HEK293 (cell line): Measurements from ENCODE around the gene SNRPF.
A peak's percentile ranks its signal among the peaks of the same experiment; 100 is the strongest.

Experiments used
- CTCF ChIA-PET: fragments of 350-600 bp; formaldehyde crosslinking; extraction: SDS; loops from one replicate; lab custom pipeline; 2021; ENCODE audit warnings: antibody characterized with exemption; lab: Yijun Ruan, JAX
- POLR2A ChIA-PET: fragments of 300-600 bp; formaldehyde crosslinking; extraction: SDS; loops from one replicate; lab custom pipeline; 2020; ENCODE audit warnings: antibody characterized with exemption, inconsistent platforms; lab: Yijun Ruan, JAX
- H3K27ac ChIP-seq: fragments of 200-500 bp; sonication (Bioruptor generic); 2 replicates; pipeline ENCODE4 v1.5.1; 2014; ENCODE audit warnings: low read depth, low read length, control low read depth, inconsistent platforms; ENCODE audit errors: extremely low read depth
- H3K36me3 ChIP-seq, 2 experiments: fragments of 200-500 bp in 1 of 2; sonication (Bioruptor generic) in 1 of 2; 1 replicate in 1 of 2; 2 replicates in 1 of 2; pipeline ENCODE4 v1.5.1; 2014 to 2017; ENCODE audit warnings: inconsistent platforms in 2 of 2, low read length in 2 of 2; ENCODE audit not compliant: control insufficient read depth in 2 of 2, insufficient read depth in 1 of 2
- H3K4me1 ChIP-seq: fragments of 200-500 bp; sonication (Bioruptor generic); 2 replicates; pipeline ENCODE4 v1.5.1; 2014; ENCODE audit warnings: mild to moderate bottlenecking, low read length, inconsistent platforms; ENCODE audit not compliant: control insufficient read depth, insufficient read depth
- H3K4me3 ChIP-seq: 2 replicates; pipeline ENCODE4 v1.5.1; 2011; ENCODE audit warnings: low read depth, mild to moderate bottlenecking, control low read depth, low read length, moderate library complexity
- H3K9me3 ChIP-seq: fragments of 200-500 bp; sonication (Bioruptor generic); 2 replicates; pipeline ENCODE4 v1.5.1; 2014; ENCODE audit warnings: low read depth, low read length, inconsistent platforms; ENCODE audit not compliant: control insufficient read depth, insufficient read depth
- GFI1B ChIP-seq: fragments of 450-650 bp; formaldehyde crosslinking; IDR thresholded peaks from 2 replicates; pipeline ENCODE4 v1.5.1; 2016; ENCODE audit warnings: missing biosample characterization, missing genetic modification characterization
- MEIS1 ChIP-seq: sonication (generic); formaldehyde crosslinking; IDR thresholded peaks from 2 replicates; pipeline ENCODE4 v1.8.1; 2022; ENCODE audit warnings: missing genetic modification reagents, mild to moderate bottlenecking, borderline replicate concordance
- PRDM10 ChIP-seq: fragments of 450-650 bp; formaldehyde crosslinking; IDR thresholded peaks from 2 replicates; pipeline ENCODE4 v1.5.1; 2016; ENCODE audit warnings: missing biosample characterization, missing genetic modification characterization
- RBAK ChIP-seq: fragments of 450-650 bp; formaldehyde crosslinking; IDR thresholded peaks from 2 replicates; pipeline ENCODE4 v1.5.1; 2016; ENCODE audit warnings: missing biosample characterization, missing genetic modification characterization
- SP7 ChIP-seq: fragments of 450-650 bp; formaldehyde crosslinking; IDR thresholded peaks from 2 replicates; pipeline ENCODE4 v1.5.1; 2016; ENCODE audit warnings: missing biosample characterization, missing genetic modification characterization
- ZBTB21 ChIP-seq: fragments of 450-650 bp; formaldehyde crosslinking; IDR thresholded peaks from 2 replicates; pipeline ENCODE4 v1.5.1; 2017; ENCODE audit warnings: missing biosample characterization, missing genetic modification characterization
- ZBTB7A ChIP-seq: fragments of 450-650 bp; formaldehyde crosslinking; IDR thresholded peaks from 2 replicates; pipeline ENCODE4 v1.5.1; 2016; ENCODE audit warnings: low read depth, missing biosample characterization, missing genetic modification characterization
- ZNF157 ChIP-seq: fragments of 450-650 bp; formaldehyde crosslinking; IDR thresholded peaks from 2 replicates; pipeline ENCODE4 v1.5.1; 2016; ENCODE audit warnings: missing biosample characterization, missing genetic modification characterization
- ZNF169 ChIP-seq: fragments of 450-650 bp; formaldehyde crosslinking; IDR thresholded peaks from 2 replicates; pipeline ENCODE4 v1.5.1; 2016; ENCODE audit warnings: missing biosample characterization, missing genetic modification characterization
- ZNF174 ChIP-seq: fragments of 450-650 bp; formaldehyde crosslinking; IDR thresholded peaks from 2 replicates; pipeline ENCODE4 v1.5.0; 2017; ENCODE audit warnings: missing biosample characterization, mild to moderate bottlenecking, missing genetic modification characterization
- ZNF175 ChIP-seq: fragments of 450-650 bp; formaldehyde crosslinking; IDR thresholded peaks from 2 replicates; pipeline ENCODE4 v1.5.1; 2016; ENCODE audit warnings: missing biosample characterization, missing genetic modification characterization
- ZNF404 ChIP-seq: fragments of 450-650 bp; formaldehyde crosslinking; IDR thresholded peaks from 2 replicates; pipeline ENCODE4 v1.5.1; 2017; ENCODE audit warnings: missing biosample characterization, missing genetic modification characterization
- ZNF501 ChIP-seq: fragments of 450-650 bp; formaldehyde crosslinking; IDR thresholded peaks from 2 replicates; pipeline ENCODE4 v1.5.1; 2016; ENCODE audit warnings: missing biosample characterization, missing genetic modification characterization
- ZNF560 ChIP-seq: fragments of 450-650 bp; formaldehyde crosslinking; IDR thresholded peaks from 2 replicates; pipeline ENCODE4 v1.5.1; 2017; ENCODE audit warnings: missing biosample characterization, missing genetic modification characterization, borderline replicate concordance
- ZNF596 ChIP-seq: fragments of 450-650 bp; IDR thresholded peaks from 2 replicates; pipeline ENCODE4 v1.5.0; 2018; ENCODE audit warnings: missing biosample characterization, mild to moderate bottlenecking, missing genetic modification characterization, moderate library complexity
- ZNF629 ChIP-seq: fragments of 450-650 bp; formaldehyde crosslinking; IDR thresholded peaks from 2 replicates; pipeline ENCODE4 v1.5.1; 2017; ENCODE audit warnings: missing biosample characterization, missing genetic modification characterization
- ZNF658 ChIP-seq: fragments of 450-650 bp; formaldehyde crosslinking; IDR thresholded peaks from 2 replicates; pipeline ENCODE4; 2016; ENCODE audit warnings: missing biosample characterization, missing genetic modification characterization
- ZNF664 ChIP-seq: fragments of 450-650 bp; formaldehyde crosslinking; IDR thresholded peaks from 2 replicates; pipeline ENCODE4 v1.5.1; 2016; ENCODE audit warnings: missing biosample characterization, missing genetic modification characterization
- ZNF837 ChIP-seq: fragments of 450-650 bp; formaldehyde crosslinking; IDR thresholded peaks from 2 replicates; pipeline ENCODE4 v1.5.1; 2016; ENCODE audit warnings: missing biosample characterization, missing genetic modification characterization
- ZNF843 ChIP-seq: fragments of 450-650 bp; formaldehyde crosslinking; IDR thresholded peaks from 2 replicates; pipeline ENCODE4 v1.5.1; 2016; ENCODE audit warnings: missing biosample characterization, missing genetic modification characterization
- ZXDB ChIP-seq: fragments of 450-650 bp; formaldehyde crosslinking; IDR thresholded peaks from 2 replicates; pipeline ENCODE4 v1.5.1; 2016; ENCODE audit warnings: missing biosample characterization, missing genetic modification characterization
- TF ChIP-seq, protein P1 (sequence below): fragments of 450-650 bp; IDR thresholded peaks from 2 replicates; pipeline ENCODE4 v1.5.1; 2018; ENCODE audit warnings: missing biosample characterization, mild to moderate bottlenecking, missing genetic modification characterization

Gene SNRPF

GRCh38 chr12:95870897-95871296 is 12.1 kb downstream of the SNRPF start:
- Histone ChIP-seq H3K27ac (no peak overlapping the region), H3K9me3 (no peaks in the 10 kb centered on the region), H3K36me3 (peaks cover 23 to 36% of the 10 kb centered on the region in 2 experiments), H3K4me3 (no peak overlapping the region), H3K4me1 (no peaks in the 10 kb centered on the region)
- POLR2A ChIA-PET = no interaction called here
- CTCF ChIA-PET = interaction anchor here (1.3 kb wide), 2 partner anchors 128 to 646 kb away, joined by 3 to 5 read pairs; no protein-coding TSS in a partner anchor
- TF ChIP-seq ZNF175 (tag by site-specific recombination) = no peak
- 0 out of 2 replicates have a peak, but pooled peaks have one; percentile 6 for TF ChIP-seq ZNF664

DNA sequence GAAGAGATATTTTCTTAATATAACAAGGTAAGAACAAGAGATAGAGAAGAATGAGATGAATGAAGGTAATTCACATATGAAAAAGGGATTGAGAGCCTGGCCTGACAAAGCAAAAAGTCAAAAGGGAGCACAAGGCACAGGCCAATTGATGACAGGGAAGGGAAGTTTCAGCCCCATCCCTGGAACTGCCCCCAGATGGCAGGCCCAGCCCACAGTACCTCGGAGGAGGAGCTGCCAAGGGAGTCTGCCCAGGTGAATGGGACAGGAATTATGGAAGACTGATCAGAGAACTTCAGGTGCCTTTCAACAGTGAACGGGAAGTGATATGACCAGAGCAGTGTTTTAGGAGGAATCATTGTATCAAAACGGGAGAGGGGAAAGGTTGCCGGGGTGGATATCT is 15.7 kb downstream of the SNRPF start:
- no peak overlapping the region for H3K4me3 ChIP-seq
- H3K4me1 ChIP-seq = no peaks in the 10 kb centered on the region
- TF ChIP-seq ZBTB7A (tag by site-specific recombination) (no peak), ZXDB (tag by site-specific recombination) (no peak), ZNF629 (no peak), ZNF596 (tag by site-specific recombination) (no peak), ZBTB21 (tag by site-specific recombination) (no peak), ZNF843 (tag by site-specific recombination) (no peak), GFI1B (tag by site-specific recombination) (no peak), ZNF501 (tag by site-specific recombination) (no peak), ZNF658 (no peak)
- TF ChIP-seq, protein P1, sequence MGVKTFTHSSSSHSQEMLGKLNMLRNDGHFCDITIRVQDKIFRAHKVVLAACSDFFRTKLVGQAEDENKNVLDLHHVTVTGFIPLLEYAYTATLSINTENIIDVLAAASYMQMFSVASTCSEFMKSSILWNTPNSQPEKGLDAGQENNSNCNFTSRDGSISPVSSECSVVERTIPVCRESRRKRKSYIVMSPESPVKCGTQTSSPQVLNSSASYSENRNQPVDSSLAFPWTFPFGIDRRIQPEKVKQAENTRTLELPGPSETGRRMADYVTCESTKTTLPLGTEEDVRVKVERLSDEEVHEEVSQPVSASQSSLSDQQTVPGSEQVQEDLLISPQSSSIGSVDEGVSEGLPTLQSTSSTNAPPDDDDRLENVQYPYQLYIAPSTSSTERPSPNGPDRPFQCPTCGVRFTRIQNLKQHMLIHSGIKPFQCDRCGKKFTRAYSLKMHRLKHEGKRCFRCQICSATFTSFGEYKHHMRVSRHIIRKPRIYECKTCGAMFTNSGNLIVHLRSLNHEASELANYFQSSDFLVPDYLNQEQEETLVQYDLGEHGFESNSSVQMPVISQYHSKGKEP (tag by site-specific recombination) = no peak
- CTCF ChIA-PET = no interaction called here
- H3K36me3 ChIP-seq = peaks cover 1 to 5% of the 10 kb centered on the region in 2 experiments
- H3K27ac ChIP-seq = no peak overlapping the region
- POLR2A ChIA-PET = no interaction called here
- H3K9me3 ChIP-seq = no peaks in the 10 kb centered on the region

DNA sequence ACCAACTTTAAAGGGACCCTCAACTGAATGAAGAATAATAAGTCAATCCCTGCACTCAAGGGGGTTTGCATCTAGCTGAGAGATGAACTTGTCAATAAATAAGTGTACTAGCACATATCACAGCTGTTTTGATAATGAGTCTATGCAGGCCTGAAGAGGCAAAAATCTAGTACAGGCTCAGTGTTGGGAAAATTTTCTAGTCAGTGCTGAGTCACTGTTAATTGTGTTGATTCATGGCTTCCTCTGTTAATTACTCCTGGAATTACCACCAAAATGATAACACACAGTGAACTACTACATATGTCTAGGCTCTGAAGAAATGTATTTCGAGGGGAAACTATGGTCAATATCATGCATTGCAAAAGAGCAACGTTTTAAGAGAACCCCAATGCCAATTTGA is 18.9 kb downstream of the SNRPF start:
- no peak overlapping the region for H3K27ac ChIP-seq
- no peaks in the 10 kb centered on the region for H3K4me1 ChIP-seq
- H3K4me3 ChIP-seq = no peak overlapping the region
- ChIA-PET POLR2A (interaction anchor here (1.4 kb wide), 1 partner anchor 17 kb away, joined by 3 read pairs; no protein-coding TSS in a partner anchor), CTCF (interaction anchor here (1.8 kb wide), 1 partner anchor 121 kb away, joined by 5 read pairs; no protein-coding TSS in a partner anchor)
- H3K36me3 ChIP-seq = no peaks in the 10 kb centered on the region
- no peaks in the 10 kb centered on the region for H3K9me3 ChIP-seq
- TF ChIP-seq ZNF404 (tag by site-specific recombination) (no peak), RBAK (tag by site-specific recombination) (no peak), ZNF157 (tag by site-specific recombination) (no peak), SP7 (no peak)

- H3K27ac ChIP-seq = no peak overlapping the region
- TF ChIP-seq ZNF174 (tag by site-specific recombination) = no peak
- no peak for TF ChIP-seq ZNF157 (tag by site-specific recombination)
- TF ChIP-seq ZNF560 (tag by site-specific recombination) = no peak
- TF ChIP-seq, protein P1 (tag by site-specific recombination) = no peak
- no peak for TF ChIP-seq ZNF169 (tag by site-specific recombination)
- TF ChIP-seq MEIS1 (CRISPR knock-in tag) = no peak
- no peak for TF ChIP-seq SP7
- TF ChIP-seq ZNF837 (tag by site-specific recombination) = no peak
- TF ChIP-seq PRDM10 = no peak
Measured at GRCh38 chr12:95880895-95881294, 22.1 kb downstream of the SNRPF start.

More at GRCh38 chr12:95880895-95881294, 22.1 kb downstream of the SNRPF start:
- H3K4me3 ChIP-seq = no peak overlapping the region
- POLR2A ChIA-PET = no interaction called here
- H3K9me3 ChIP-seq = no peaks in the 10 kb centered on the region
- no peaks in the 10 kb centered on the region for H3K36me3 ChIP-seq
- CTCF ChIA-PET = no interaction called here
- no peaks in the 10 kb centered on the region for H3K4me1 ChIP-seq
